GM19099 (cell line): ENCODE measurements around the gene ATOSB.
A peak's percentile ranks its signal among the peaks of the same experiment; 100 is the strongest.

Source experiments
- POLR2A ChIP-seq: IDR thresholded peaks from 3 replicates; pipeline ENCODE4 v1.6.1; 2011; ENCODE audit warnings: low read depth; ENCODE audit not compliant: insufficient read length; ENCODE audit errors: extremely low read depth

Gene ATOSB

DNA sequence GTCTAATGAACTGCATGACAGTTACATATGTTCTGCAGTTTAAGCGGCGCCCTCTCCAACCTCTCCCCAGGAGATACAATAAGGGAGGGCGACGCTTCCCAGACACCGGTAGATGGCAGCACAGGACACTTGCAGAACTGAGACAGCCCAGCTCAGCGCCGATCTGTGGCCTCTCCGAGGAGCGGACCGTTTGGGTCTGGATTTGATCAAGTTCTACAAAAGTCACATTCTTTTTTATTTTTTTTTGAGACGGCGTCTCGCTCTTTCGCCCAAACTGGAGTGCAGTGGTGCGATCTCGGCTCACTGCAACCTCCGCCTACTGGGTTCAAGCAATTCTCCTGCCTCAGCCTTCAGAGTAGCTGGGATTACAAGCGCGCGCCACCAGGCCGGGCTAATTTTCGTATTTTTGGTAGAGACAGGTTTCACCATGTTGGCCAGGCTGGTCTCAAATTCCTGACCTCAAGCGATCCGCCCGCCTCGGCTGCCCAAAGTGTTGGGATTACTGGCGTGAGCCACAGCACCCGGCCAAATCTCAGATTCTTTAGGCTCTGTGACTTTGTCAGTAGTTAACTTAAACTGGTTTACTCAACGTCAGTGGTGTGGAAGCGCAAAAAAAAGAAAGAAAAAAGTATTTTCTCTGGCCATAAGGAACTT lies 1.4 kb upstream of the ATOSB start:
- TF ChIP-seq POLR2A, result no peak

DNA sequence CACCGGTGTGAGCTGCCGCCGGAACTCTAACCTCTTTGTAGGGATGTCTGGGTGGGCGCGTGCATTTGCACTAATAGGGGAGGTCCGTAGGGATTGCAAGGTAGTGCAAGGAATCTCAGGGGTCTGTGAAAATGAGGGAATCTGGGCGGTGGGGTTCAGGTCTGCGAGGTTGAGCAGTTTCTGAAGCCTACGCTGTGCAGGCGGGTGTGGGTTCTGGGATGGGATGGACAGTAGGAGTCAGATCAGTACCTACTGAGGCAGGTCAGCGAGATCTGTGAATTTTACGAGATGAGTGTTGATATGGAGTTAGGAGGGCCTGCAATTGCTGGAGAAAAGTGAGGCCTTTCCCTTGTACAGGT lies 856 bp upstream of the ATOSB start:
- TF ChIP-seq POLR2A, result no peak

DNA sequence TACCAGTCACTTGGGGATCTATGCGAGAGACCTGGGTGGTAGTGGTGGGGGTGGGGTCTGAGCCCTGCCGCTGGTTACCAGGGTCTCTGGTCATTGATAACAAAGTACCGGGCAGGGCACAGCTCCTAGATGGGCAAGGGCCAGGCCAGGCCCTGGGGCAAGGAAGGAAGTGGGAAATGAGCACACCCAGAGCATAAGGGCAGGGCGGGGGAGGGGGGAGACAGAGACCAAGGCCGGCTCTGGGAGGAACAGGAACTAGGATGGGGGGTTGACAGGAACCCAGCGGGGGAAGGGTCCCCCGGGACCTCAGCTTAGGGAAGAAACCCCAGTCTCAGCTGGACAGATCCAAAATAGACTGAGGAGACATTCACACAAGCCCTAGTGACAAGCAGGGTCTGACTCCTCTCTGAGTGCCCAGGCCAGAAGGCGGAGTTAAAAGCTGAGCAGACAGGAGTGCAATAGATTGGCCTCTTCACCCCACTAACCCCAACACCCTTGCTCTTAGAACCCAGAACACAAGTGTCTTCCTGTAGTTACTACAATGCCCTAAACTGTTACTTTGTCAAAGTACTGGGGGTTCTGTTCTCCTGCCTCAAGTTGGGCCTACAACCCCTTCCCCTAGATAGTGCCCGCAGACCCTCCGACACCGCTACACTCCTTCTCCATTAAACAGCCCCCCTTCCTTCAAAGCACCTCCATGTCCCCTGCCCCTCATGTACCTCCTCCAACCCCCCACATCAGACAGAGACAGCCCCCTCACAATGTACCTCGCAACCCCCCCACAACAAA lies 628 bp downstream of the ATOSB start:
- peak; percentile 28 for TF ChIP-seq POLR2A

DNA sequence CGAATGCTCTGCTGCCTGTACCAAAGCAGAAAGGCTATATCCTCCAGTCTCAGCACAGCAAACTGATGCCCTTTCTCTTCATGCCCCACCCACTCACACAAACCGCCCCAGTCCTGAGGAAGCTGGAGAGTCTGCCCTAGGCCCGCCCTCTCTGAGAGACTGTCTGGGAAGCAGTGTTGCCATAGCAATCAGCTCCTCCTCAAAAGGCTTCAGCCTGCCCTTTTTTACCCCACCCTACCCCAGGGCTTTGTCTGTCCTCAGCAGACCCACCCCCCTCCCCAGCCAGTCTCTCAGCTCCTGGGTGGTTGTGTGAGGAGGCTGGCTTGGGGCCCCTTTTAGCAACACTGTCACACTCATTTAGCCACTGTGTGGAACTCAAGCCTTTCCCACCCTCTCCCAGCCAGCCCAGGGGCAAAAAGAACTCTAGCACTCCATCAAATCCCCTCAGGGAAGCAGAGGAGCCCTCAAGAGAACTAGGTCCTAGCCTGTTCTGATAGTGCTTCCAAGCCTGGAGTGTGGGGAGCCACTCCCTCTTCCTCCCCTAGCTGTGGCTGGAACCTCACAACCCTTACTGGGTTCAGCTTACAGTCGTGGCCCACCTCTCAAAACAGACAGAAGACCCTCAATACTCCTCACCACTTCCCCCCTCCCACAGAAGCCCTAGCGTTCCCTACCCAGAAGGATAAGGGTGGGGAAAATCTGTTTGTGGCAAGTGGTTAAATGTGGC lies 1.4 kb downstream of the ATOSB start:
- no peak for TF ChIP-seq POLR2A

DNA sequence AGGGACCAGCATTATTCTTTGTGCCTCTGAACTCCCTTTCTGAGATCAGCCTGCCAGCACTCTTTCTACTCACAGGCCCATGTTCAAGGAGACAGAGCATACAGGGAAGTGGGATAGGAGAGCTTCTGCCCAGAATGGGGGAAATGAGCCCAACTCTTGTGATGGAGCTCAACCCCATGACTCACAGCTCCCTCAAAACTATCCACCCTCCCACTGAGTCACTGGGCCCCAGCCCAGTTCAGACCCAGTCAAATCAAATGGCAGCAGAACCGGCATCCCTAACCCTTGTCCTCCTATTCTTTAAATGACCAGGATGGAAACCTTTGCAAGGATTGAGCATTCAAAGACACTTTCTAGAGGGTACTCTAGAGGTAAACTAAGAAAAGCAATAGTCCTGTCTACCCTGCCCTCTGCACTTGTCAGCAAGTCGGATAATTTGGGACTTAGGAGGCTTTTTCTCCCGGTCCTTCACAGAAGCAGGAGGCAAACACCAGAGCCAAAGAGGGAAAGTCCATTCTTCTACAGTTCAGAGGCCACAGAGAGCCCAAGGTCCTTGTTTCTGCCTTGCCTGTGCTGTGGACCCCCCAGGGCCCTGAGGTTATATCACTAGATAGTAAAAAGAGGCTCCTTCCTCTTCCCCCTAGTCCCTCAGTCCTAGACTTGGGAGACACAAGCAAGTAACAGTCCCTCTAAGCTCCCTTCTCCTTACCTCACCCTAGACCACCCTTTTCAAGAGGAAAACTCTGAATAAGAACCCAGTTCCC lies 3.2 kb downstream of the ATOSB start:
- no peak for TF ChIP-seq POLR2A

DNA sequence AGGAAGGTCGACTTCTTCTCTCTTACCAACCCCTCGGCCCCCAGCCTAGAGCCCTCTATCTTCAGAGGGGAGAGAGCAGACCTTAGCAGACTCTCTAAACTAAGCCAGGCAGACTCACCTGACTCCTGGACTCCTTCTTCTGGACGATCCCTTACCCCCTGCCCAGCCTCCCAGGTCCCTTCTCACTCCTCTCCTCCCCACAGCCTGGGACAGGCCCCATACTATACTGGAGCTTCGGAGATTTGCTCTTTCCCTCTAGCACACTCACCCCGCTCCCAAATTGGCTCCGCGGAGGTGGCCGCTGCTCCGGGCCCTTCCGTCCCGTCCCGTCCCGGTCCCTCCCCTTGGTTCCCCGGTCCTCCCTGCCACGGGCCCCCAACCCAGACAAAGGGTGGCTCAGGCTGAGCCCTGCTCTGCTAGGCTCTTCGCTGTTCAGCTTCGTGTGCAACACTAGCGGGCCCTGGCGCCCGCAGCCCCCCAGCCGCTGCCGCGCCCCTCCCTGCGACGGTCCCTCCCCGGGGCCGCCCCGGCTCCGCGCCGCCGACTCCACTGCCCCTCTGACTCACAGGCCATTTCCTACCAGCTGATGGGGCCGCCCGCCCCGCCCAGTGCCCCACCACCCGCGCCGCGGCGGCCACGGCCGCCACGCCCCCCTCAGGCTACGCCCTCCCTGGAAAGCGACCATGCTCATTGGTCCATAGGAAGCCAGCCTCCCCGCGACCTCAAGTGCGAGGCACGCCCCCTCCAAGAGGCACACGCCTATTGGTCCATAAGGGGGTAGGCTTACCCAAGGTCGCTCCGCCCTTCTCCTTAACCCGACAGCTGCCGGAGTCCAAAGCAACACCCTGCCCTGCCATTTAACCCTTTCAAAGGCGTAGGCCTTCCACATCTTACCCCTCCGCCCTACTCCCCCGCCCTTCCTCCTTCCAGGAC lies 4.4 kb downstream of the ATOSB start:
- no peak for TF ChIP-seq POLR2A

DNA sequence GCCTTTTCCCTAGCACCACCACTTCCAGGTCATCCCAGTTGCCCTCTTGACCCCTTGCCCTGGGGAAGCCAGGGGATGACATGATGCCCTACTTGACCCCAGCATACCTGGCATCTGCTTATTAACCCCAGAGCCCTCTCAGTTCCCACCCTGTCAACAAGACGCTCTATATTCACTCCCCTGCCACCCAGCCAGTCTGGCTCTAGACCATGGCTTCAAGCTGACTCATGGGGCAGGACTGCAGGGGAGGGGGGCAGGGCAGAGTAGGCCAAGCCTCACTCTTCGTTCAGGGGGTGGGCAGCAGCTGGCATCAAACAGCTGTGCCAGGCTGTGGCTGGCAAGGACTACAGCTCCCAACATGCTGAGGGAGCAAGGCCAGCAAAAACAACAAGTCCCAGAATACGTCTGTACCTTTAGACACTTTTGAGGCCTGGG lies 5.3 kb downstream of the ATOSB start:
- TF ChIP-seq POLR2A, result no peak

DNA sequence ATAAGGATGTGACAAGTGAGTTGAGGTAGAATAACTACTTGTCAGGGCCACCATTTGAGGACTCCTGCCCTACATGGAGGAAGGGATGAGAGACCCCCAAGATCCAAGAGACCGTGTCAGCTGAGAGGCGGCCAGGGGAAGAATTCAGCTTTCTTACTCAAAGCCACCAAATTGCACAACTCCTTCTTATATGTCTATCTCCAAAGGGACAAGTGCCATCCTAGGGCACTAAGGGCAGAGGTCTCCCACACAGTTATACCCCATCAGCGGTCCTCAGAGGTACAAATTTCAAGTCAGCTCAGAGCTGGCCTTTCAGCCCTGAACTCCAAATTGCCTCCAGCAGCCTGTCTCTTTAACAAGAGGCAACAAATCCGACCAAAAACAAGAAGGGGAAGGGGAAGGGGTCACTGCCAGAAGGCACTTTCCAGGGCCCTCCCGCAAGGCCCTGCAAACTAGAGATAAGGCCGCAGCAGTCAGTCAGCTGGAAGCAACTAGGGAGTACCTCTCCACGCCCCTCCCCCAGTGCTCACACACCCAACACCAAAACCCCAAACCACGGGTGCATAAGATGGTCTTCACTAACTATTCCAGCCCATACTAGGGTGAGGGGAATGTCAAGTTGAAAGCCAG lies 6.6 kb downstream of the ATOSB start:
- TF ChIP-seq POLR2A, result no peak

DNA sequence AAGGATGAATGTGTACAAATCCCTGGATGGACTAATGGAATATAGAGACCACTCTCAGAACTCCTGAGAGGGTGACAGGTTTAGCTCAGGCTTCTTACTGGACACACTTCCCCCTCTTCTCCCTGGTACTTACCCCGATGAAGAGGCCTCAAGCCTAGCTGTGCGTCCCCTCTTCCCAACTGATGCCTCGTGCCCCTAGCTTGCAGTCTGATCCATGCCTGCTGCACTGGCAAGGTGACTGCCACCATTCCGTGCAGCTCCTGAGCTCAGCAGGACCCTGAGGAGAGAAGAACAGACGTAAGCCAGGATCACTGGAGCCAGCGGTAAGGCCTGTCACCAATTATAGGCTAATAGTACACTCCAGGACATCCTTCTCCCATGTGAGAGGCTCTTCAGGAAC lies 7.2 kb downstream of the ATOSB start:
- no peak for TF ChIP-seq POLR2A

DNA sequence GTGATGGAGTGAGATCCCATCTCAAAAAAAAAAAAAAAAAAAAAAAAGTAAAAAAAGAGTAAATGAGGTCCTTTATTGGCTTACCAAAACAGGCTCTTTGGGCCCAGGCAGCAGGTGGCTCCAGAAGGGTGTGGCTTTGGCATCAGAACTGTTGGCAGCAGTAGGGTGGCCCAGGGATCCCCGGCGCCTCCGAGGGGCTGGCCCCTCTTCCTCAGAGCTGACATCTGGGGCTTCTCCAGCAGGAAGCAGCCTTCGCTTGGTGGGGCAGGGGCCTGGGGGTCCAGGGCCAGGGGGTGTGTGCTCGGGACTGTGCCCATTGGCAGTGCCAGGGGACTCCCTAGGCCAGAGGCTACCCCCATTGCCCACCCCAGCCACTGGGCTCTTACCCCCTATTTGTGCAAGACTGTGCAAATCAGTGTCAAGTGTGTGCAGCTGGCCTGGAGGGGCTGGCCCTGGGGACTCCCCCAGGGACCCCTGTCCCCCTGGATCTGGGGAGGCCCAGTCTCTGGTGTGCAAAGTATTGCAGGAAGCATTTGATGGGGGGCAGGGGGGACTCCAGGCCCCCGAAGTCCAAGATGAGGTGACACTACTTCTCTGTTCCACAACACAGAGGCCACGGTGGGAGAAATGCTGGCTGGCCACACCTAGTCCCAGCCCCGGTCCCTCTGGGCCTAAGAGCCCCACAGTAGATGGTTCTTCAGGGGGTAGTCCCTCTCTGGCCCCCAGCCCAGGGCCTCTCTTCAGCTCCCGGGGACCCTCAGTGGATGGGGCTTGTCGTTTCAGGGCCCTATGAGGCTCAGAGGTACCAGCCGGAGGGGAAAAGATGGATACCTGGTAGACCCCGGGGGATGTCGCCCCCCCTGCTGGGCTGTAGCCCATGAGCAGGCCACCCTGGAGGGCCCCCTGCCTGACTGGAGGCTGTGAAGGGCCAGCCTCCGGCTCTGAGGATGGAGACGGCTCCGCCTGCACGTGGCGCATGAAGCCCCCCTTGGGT lies 8.1 kb downstream of the ATOSB start:
- TF ChIP-seq POLR2A, result no peak

DNA sequence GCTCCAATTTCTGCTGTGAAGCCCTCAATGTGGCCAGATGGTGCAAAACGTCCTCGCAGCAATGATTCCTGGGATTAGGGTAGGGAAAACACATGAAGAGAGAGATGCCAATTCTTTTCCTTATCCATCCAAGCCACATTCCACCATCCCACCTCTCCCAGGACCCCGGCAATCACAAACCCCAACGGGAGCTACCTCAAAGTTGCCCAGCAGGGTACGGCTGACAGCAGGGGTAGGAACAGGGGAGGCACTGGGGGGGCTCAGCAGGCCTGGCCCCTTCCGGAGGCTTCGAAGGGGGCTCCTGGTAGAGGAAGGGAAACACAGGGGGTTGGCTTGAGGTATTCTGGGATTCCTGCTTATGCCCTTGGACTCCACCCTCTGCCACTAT lies 9.3 kb downstream of the ATOSB start:
- TF ChIP-seq POLR2A, result no peak

DNA sequence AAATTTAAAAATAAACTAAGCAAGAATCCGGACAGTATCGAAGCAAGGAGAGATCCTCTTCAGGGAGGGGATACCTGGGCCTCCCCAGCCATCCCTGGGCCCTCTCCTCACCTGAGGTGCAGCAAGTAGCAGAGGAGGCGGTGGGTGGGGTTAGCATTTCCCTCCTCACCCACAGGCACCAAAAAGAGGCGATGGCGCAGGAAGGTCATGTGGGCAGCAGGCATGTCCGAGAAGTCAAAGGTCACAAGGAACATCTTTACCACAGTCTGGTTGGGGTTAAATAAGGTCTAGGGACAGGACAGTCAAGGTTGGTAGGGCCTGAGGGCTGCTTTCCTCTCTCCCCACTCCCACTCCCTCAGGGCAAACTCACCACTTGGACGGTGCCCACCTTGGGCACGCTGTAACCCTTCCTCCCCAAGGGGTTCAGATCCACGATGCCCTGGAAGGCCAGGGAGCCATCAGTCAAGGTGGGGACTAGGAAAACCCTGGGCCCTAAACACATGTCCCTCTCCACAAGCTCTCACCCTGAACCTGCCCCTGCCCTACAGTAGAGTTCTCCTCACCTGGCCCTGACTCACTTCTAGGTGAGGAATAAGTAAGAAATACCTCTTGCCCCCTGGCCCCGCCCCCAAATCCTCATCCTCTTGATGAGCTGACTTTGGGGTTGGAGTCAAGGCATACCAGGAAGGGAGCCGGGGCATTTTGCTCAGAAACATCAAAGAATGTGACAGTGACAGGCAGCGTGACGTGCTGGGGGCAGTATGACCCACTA lies 9.9 kb downstream of the ATOSB start:
- TF ChIP-seq POLR2A, result no peak
